Skeletal muscle satellite cell (primary cell): ENCODE measurements around the gene CHAC2. TPM values are rescaled to one million over a fixed set of nuclear protein-coding genes. Genes with fewer than 3 reads are reported as not detected.
"Not testable (repeated sequence)": the region's sequence is repeated elsewhere in the genome, so short reads cannot be mapped to it uniquely, and the experiment has no call there.

Experiments used
- H3K27me3 ChIP-seq: 2 replicates; pipeline ENCODE4 v1.7.0; 2013; ENCODE audit warnings: low read length; ENCODE audit not compliant: control insufficient read depth, insufficient read depth
- H3K36me3 ChIP-seq: 2 replicates; pipeline ENCODE4 v1.7.0; 2013; ENCODE audit warnings: mild to moderate bottlenecking, control low read depth, low read length; ENCODE audit not compliant: insufficient read depth
- H3K4me1 ChIP-seq: 2 replicates; pipeline ENCODE4 v1.7.0; 2013; ENCODE audit warnings: low read length; ENCODE audit not compliant: control insufficient read depth, insufficient read depth
- H3K4me2 ChIP-seq: 2 replicates; pipeline ENCODE4 v1.7.0; 2013; ENCODE audit warnings: mild to moderate bottlenecking, low read length
- H3K4me3 ChIP-seq: 2 replicates; pipeline ENCODE4 v1.7.0; 2013; ENCODE audit warnings: low read length
- H3K9ac ChIP-seq: 2 replicates; pipeline ENCODE4 v1.7.0; 2013; ENCODE audit warnings: mild to moderate bottlenecking, low read depth, low read length, moderate library complexity
- H3K9me3 ChIP-seq: replicated peaks from 2 replicates; pipeline ENCODE4 v1.7.0; 2013; ENCODE audit warnings: mild to moderate bottlenecking, control low read depth, low read length
- total RNA-seq: library from RNA; depleted of rRNA; stranded (reverse); fragments of >200 nt; gene quantifications from 2 replicates; pipeline ENCODE4 v1.2.3, GENCODE V29; 2012; rRNA removed

Gene CHAC2
- 9.8 and 10.6 TPM in 2 replicates for total RNA-seq

- Histone ChIP-seq H3K36me3 (peaks cover 7% of the 10 kb centered on the region), H3K4me2 (peak within 1 kb of the TSS; percentile 83), H3K27me3 (no peaks in the 10 kb centered on the region), H3K4me3 (peak within 1 kb of the TSS; percentile 90), H3K4me1 (peaks cover 8% of the 10 kb centered on the region), H3K9me3 (no peaks in the 10 kb centered on the region), H3K9ac (peak within 1 kb of the TSS; percentile 80)
Observed at GRCh38 chr2:53767405-53768241, at the start of gene CHAC2. CHAC2 (plus strand) TSS chr2:53767804; CDS start chr2:53767887, 83 bp downstream.

- not testable (repeated sequence) for H3K4me3 ChIP-seq, H3K36me3 ChIP-seq, H3K4me1 ChIP-seq, H3K9me3 ChIP-seq, H3K9ac ChIP-seq, H3K27me3 ChIP-seq, H3K4me2 ChIP-seq
Observed at GRCh38 chr2:53720944-53721343, 46.7 kb upstream of the CHAC2 start.

DNA sequence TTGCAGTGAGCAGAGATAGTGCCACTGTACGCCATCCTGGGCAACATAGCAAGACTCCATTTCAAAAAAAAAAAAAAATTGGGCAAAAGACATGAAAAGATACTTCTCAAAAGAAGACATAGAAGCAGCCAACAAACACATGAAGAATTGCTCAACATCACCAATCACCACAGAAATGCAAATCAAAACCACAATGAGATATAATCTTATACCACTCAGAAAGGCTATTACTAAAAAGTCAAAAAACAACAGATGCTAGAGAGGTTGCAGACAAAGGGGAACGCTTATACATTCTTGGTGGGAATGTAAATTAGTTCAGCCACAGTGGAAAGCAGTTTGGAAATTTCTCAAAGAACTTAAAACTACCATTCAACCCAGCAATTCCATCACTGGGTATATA, 43.1 kb upstream of the CHAC2 start:
- H3K4me3 ChIP-seq, result no peak overlapping the region
- no peak overlapping the region for H3K4me2 ChIP-seq
- H3K36me3 ChIP-seq, result peaks cover 3% of the 10 kb centered on the region
- H3K9me3 ChIP-seq, result no peaks in the 10 kb centered on the region
- no peaks in the 10 kb centered on the region for H3K27me3 ChIP-seq
- no peaks in the 10 kb centered on the region for H3K4me1 ChIP-seq
- H3K9ac ChIP-seq, result no peak overlapping the region

DNA sequence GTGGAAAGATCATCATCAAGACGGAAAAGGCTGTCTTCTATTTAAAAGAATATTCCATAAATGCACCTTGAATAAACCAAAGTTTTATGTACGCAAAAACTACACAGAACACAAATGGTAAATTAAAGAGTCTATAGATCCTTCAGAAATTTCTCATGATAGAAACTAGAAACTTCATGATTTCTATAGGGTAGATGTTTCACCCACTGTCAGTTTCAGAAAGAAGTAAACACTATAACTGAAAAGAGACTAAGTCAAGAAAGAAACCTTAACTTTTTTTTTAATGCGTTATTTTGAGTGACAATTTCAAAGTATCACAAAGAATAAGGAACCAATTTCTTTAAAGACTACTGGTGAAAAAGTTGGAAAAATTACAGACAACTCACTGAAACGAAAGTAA, 41.9 kb upstream of the CHAC2 start:
- H3K27me3 ChIP-seq, result no peaks in the 10 kb centered on the region

DNA sequence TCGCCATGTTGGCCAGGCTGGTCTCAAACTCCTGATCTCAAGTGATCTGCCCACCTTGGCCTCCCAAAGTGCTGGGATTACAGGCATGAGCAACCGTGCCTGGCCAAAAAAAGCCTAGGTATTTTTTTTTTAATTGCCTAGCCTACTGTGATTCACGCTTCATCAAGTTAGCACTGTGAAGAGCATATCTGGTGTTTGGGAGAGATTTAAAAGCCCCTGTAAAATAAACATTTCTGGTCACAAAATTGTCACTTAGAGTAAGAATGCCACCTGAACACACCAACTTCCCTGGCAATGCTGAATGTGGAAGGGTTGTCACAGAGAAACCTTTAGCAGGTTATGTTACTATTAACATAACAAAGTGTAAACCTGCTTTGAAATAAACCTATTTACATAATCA, 39.7 kb upstream of the CHAC2 start:
- H3K4me3 ChIP-seq, result no peak overlapping the region
- no peaks in the 10 kb centered on the region for H3K9me3 ChIP-seq
- H3K27me3 ChIP-seq, result no peaks in the 10 kb centered on the region
- no peaks in the 10 kb centered on the region for H3K4me1 ChIP-seq
- H3K36me3 ChIP-seq, result peaks cover 3% of the 10 kb centered on the region
- no peak overlapping the region for H3K4me2 ChIP-seq
- H3K9ac ChIP-seq, result no peak overlapping the region

More for the DNA sequence above, 41.9 kb upstream of the CHAC2 start:
- no peaks in the 10 kb centered on the region for H3K9me3 ChIP-seq
- H3K4me2 ChIP-seq, result no peak overlapping the region
- H3K36me3 ChIP-seq, result peaks cover 3% of the 10 kb centered on the region
- no peak overlapping the region for H3K9ac ChIP-seq
- H3K4me1 ChIP-seq, result no peaks in the 10 kb centered on the region
- H3K4me3 ChIP-seq, result no peak overlapping the region

DNA sequence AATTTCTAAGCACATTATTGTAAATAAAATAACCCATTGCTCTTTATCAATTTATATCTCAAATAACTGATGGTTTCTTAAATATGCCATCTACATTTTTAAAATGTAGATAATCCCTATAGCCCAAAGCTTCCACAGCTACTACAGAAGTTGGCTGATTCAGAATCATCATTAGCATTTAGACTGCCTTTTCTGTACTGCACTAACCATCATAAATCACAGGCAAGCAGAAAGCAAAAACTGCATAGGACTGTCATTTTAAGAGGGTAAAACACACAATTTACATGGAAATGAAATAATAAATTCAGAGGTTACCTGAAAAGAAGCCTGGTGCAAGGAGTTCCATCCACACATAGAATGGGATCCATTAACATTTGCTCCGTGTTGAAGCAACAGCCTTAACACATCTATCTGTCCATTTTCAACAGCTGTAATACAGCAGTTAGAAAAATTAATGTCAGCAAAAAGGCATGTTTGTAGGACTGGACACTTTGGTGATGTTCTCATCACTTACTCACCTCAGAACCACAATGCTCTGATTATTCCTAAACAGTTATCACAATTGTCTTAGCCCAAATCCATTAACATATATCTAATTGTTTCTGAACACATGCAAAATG, 38.4 kb upstream of the CHAC2 start:
- Histone ChIP-seq H3K4me3 (no peak overlapping the region), H3K9ac (no peak overlapping the region), H3K4me2 (no peak overlapping the region), H3K4me1 (no peaks in the 10 kb centered on the region), H3K36me3 (peaks cover 3% of the 10 kb centered on the region), H3K9me3 (no peaks in the 10 kb centered on the region), H3K27me3 (no peaks in the 10 kb centered on the region)

DNA sequence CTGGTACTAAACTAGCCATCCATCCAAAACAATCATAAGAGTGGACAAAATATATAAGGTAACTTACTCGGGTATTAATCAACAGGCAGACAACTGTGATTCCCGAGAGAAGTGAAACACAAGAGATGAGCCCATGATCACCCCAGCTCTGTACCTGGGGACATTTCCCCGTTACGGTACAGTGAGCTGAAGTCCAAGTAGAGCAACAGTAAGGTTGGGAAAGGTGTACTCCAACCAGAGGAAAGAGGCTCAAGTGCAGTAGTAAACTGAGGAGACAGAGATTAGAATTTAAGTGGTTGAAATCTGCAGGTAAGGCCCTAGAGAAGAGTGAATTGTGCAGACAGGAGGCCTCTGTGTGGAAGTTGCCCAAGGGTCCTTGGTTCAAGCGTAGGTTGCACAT, 30.5 kb upstream of the CHAC2 start:
- H3K9me3 ChIP-seq, result no peaks in the 10 kb centered on the region
- no peaks in the 10 kb centered on the region for H3K4me1 ChIP-seq
- H3K36me3 ChIP-seq, result no peaks in the 10 kb centered on the region
- no peak overlapping the region for H3K4me3 ChIP-seq
- no peaks in the 10 kb centered on the region for H3K27me3 ChIP-seq
- H3K4me2 ChIP-seq, result no peak overlapping the region
- no peak overlapping the region for H3K9ac ChIP-seq

DNA sequence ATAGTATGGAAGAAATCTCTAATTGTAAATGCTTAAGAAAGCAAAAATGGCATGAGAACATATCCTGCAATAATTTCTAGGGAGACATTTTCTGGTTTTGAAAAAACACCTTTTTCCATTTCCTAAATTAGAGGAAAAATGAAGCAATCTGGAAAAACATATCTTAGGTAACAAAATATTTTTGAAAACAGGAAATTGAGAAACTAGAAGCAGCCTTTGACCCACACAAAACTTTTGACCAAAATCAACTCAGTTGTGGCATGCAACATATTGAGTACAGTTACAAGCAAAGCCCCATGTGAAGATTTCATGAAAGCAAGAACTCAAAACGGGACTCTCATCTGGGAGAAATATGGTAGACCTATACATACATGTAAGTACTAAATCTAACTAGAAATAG, 28.6 kb upstream of the CHAC2 start:
- no peaks in the 10 kb centered on the region for H3K27me3 ChIP-seq
- H3K4me3 ChIP-seq, result no peak overlapping the region
- no peaks in the 10 kb centered on the region for H3K9me3 ChIP-seq
- H3K4me1 ChIP-seq, result no peaks in the 10 kb centered on the region
- H3K4me2 ChIP-seq, result no peak overlapping the region
- H3K36me3 ChIP-seq, result no peaks in the 10 kb centered on the region
- H3K9ac ChIP-seq, result no peak overlapping the region

DNA sequence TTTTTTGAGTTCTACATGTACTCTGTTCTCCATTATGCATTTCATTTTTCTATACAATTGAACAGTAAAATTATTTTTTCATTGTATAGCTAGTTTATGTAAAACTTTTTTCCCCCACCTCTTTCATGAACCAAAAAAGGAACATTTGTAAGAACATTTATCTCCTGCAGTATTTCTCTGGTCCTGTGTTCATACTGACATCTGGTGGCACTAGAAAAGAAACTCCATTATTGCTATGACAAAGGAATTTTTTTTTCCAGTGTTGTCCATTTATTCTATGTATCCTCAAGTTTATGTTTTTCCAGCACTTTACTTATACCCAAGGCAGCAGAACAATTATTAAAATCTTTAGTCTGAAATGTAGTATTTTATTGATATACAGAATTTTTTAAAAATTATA, 27.4 kb upstream of the CHAC2 start:
- H3K4me1 ChIP-seq, result peaks cover 9% of the 10 kb centered on the region
- H3K36me3 ChIP-seq, result no peaks in the 10 kb centered on the region
- H3K4me2 ChIP-seq, result no peak overlapping the region
- H3K27me3 ChIP-seq, result no peaks in the 10 kb centered on the region
- no peak overlapping the region for H3K9ac ChIP-seq
- H3K4me3 ChIP-seq, result no peak overlapping the region
- H3K9me3 ChIP-seq, result no peaks in the 10 kb centered on the region

GRCh38 chr2:53744395-53745065, 23.1 kb upstream of the CHAC2 start:
- H3K9me3 ChIP-seq, result no peaks in the 10 kb centered on the region
- H3K36me3 ChIP-seq, result no peaks in the 10 kb centered on the region
- H3K4me2 ChIP-seq, result no peak overlapping the region
- H3K4me3 ChIP-seq, result no peak overlapping the region
- no peaks in the 10 kb centered on the region for H3K27me3 ChIP-seq
- no peak overlapping the region for H3K9ac ChIP-seq
- peaks cover 10% of the 10 kb centered on the region for H3K4me1 ChIP-seq

DNA sequence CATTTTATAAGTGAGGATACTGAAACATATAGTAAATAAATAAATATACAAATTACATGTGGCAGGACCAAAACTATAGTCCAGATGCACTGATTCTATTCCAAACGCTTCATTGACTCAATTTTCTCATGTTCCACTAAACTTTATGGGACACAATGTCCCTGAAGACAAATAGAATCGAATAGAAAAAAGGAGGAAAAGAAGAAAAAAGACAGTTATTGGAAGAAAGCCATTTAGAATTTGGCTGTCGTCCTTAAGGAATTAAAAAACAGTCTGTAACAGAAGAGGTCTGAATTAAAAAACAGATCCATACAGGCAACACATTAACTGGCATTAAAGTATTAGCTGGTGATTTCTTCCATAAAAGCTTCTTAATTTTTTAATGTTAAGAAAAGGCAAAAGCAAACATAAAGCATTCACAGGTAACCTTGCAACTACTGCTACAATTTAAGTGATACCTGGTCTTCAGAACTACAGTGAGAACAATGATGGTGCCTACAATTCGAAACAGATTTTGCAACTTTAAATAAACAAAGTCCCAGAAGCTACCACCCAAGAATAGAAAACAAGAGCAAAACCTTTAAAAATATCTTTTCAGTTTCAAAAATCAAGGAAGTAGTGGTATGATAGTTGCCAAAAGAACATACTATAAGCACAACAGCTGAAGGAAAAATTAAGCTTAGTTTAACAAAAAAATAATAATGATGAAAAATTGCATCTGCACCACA, 17.4 kb upstream of the CHAC2 start:
- Histone ChIP-seq H3K4me2 (no peak overlapping the region), H3K27me3 (no peaks in the 10 kb centered on the region), H3K4me3 (no peak overlapping the region), H3K36me3 (no peaks in the 10 kb centered on the region), H3K9me3 (no peaks in the 10 kb centered on the region), H3K9ac (no peak overlapping the region), H3K4me1 (peaks cover 14% of the 10 kb centered on the region)
